ENCODE results near the gene SH3D21. TPM values are rescaled to one million over a fixed set of nuclear protein-coding genes. Genes with fewer than 3 reads are reported as not detected.

The SH3D21 gene
- total RNA-seq, 2 donors from 2014 or later: 14.7 to 15.5 TPM

DNA sequence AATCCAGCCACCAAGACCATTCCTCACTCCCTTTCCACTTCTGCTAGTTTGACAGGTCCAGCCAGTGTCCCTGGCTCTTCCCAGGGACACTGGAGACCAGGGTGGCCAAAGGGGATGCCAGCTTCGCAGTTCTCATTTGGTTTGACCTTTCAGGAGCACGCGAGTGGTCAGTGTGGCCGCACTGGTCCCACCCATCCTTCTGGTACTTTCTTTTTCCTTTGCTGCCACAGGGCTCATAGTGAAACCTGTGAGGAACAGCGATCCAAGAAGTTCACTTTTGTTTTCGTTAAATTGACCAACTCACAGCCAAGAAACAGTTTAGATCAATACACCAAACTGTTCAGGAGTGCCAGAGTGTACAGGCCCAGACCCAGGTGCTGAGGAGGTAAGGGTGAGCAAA lies 31.7 kb downstream of the SH3D21 start:
- no peaks in the 10 kb centered on the region for H3K4me1 ChIP-seq (ENCODE audit: control insufficient read depth, insufficient read depth, low read length)
- H3K4me1 Mint-ChIP-seq: no peaks in the 10 kb centered on the region
- H3K27ac ChIP-seq (ENCODE audit: low read depth, low read length): no peak overlapping the region
- DNase-seq: no peak
- H3K27me3 ChIP-seq (ENCODE audit: control insufficient read depth, insufficient read depth, low read length, poor library complexity, severe bottlenecking): no peaks in the 10 kb centered on the region
- H3K36me3 Mint-ChIP-seq (ENCODE audit: low read depth): peaks cover 17% of the 10 kb centered on the region
- H3K9me3 ChIP-seq (ENCODE audit: control insufficient read depth, low read length): no peaks in the 10 kb centered on the region
- TF ChIP-seq, protein P1, sequence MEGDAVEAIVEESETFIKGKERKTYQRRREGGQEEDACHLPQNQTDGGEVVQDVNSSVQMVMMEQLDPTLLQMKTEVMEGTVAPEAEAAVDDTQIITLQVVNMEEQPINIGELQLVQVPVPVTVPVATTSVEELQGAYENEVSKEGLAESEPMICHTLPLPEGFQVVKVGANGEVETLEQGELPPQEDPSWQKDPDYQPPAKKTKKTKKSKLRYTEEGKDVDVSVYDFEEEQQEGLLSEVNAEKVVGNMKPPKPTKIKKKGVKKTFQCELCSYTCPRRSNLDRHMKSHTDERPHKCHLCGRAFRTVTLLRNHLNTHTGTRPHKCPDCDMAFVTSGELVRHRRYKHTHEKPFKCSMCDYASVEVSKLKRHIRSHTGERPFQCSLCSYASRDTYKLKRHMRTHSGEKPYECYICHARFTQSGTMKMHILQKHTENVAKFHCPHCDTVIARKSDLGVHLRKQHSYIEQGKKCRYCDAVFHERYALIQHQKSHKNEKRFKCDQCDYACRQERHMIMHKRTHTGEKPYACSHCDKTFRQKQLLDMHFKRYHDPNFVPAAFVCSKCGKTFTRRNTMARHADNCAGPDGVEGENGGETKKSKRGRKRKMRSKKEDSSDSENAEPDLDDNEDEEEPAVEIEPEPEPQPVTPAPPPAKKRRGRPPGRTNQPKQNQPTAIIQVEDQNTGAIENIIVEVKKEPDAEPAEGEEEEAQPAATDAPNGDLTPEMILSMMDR (conservative IDR thresholded peaks at IDR 0.05): no peak
- H3K27me3 Mint-ChIP-seq (ENCODE audit: insufficient read depth): peaks cover 3% of the 10 kb centered on the region
- no peaks in the 10 kb centered on the region for H3K36me3 ChIP-seq (ENCODE audit: control insufficient read depth, insufficient read depth, low read length)
- no peak overlapping the region for H3K4me3 Mint-ChIP-seq
- H3K27ac Mint-ChIP-seq: no peak overlapping the region
- no peak overlapping the region for H3K9ac ChIP-seq (ENCODE audit: extremely low read depth, low read length, poor library complexity, severe bottlenecking)
- no peaks in the 10 kb centered on the region for H3K9me3 Mint-ChIP-seq
- H3K4me3 ChIP-seq (ENCODE audit: low read length): no peak overlapping the region
- WGBS, 2 experiments (ENCODE audit: insufficient coverage in 1 of 2, insufficient read length in 1 of 2): 93% methylated on average over 6 of the region's 6 CpGs

DNA sequence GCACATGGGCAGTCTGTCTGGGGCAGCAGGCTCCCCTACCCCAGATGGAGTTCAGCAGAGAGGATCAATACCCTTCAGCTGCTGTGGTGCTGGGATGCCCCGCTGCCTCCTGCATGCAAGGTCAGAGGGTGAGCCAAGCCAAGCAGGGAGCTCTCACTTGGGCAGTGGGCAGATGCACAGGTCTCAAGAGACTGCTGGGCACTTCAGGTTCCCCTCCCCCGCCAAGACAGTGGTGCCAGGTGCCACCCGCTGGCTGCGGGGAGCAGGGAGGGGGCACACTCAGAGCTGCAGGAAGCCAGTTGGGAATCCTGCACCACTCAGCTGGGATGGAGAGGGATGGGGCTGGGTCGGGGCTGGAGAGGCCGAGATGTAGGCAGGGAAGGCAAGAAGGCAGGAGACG lies 33.0 kb downstream of the SH3D21 start:
- H3K9ac ChIP-seq (ENCODE audit: extremely low read depth, low read length, poor library complexity, severe bottlenecking): no peak overlapping the region
- H3K4me3 ChIP-seq (ENCODE audit: low read length): no peak overlapping the region
- Mint-ChIP-seq H3K9me3 (no peaks in the 10 kb centered on the region), H3K27me3 (ENCODE audit: insufficient read depth) (peaks cover 3% of the 10 kb centered on the region), H3K4me1 (no peaks in the 10 kb centered on the region), H3K36me3 (ENCODE audit: low read depth) (peaks cover 19% of the 10 kb centered on the region), H3K4me3 (no peak overlapping the region), H3K27ac (peak overlapping the region; percentile 52)
- H3K4me1 ChIP-seq (ENCODE audit: control insufficient read depth, insufficient read depth, low read length): no peaks in the 10 kb centered on the region
- WGBS, 2 experiments (ENCODE audit: insufficient coverage in 1 of 2, insufficient read length in 1 of 2): 93% methylated on average over 4 to 7 of the region's 7 CpGs
- no peaks in the 10 kb centered on the region for H3K9me3 ChIP-seq (ENCODE audit: control insufficient read depth, low read length)
- H3K27ac ChIP-seq (ENCODE audit: low read depth, low read length): no peak overlapping the region
- DNase-seq: no peak
- TF ChIP-seq, protein P1 (conservative IDR thresholded peaks at IDR 0.05): no peak
- H3K36me3 ChIP-seq (ENCODE audit: control insufficient read depth, insufficient read depth, low read length): peaks cover 6% of the 10 kb centered on the region
- H3K27me3 ChIP-seq (ENCODE audit: control insufficient read depth, insufficient read depth, low read length, poor library complexity, severe bottlenecking): no peaks in the 10 kb centered on the region

- Mint-ChIP-seq H3K27me3 (ENCODE audit: insufficient read depth) (peaks cover 3% of the 10 kb centered on the region), H3K36me3 (ENCODE audit: low read depth) (peaks cover 20% of the 10 kb centered on the region), H3K9me3 (no peaks in the 10 kb centered on the region), H3K4me3 (no peak overlapping the region), H3K4me1 (no peaks in the 10 kb centered on the region), H3K27ac (peak overlapping the region; percentile 52)
- TF ChIP-seq, protein P1 (conservative IDR thresholded peaks at IDR 0.05): no peak
- Histone ChIP-seq H3K36me3 (ENCODE audit: control insufficient read depth, insufficient read depth, low read length) (peaks cover 10% of the 10 kb centered on the region), H3K4me3 (ENCODE audit: low read length) (no peak overlapping the region), H3K9ac (ENCODE audit: extremely low read depth, low read length, poor library complexity, severe bottlenecking) (no peak overlapping the region), H3K4me1 (ENCODE audit: control insufficient read depth, insufficient read depth, low read length) (no peaks in the 10 kb centered on the region), H3K27ac (ENCODE audit: low read depth, low read length) (no peak overlapping the region), H3K9me3 (ENCODE audit: control insufficient read depth, low read length) (no peaks in the 10 kb centered on the region), H3K27me3 (ENCODE audit: control insufficient read depth, insufficient read depth, low read length, poor library complexity, severe bottlenecking) (no peaks in the 10 kb centered on the region)
- no peak for DNase-seq
- WGBS, 2 experiments (ENCODE audit: insufficient coverage in 1 of 2, insufficient read length in 1 of 2): 90 to 95% methylated on average over 8 to 9 of the region's 9 CpGs
Measured at GRCh38 chr1:36339615-36340014, 33.4 kb downstream of the SH3D21 start.
